Osteoblast (primary cell): ENCODE measurements around the gene KIAA1671. TPM values are rescaled to one million over a fixed set of nuclear protein-coding genes. Genes with fewer than 3 reads are reported as not detected.

Experiments
- DNase-seq: peaks from one replicate; pipeline ENCODE4 v3.0.0; 2011; ENCODE audit warnings: low spot score, mixed read lengths; ENCODE audit not compliant: insufficient read length; ENCODE audit errors: missing footprints
- H2AFZ ChIP-seq: 2 replicates; pipeline ENCODE4 v1.6.0; 2011; ENCODE audit warnings: mild to moderate bottlenecking, low read length
- H3K27ac ChIP-seq: 2 replicates; pipeline ENCODE4 v1.5.1; 2011; ENCODE audit warnings: mild to moderate bottlenecking, low read depth, low read length, moderate library complexity
- H3K27me3 ChIP-seq: 2 replicates; pipeline ENCODE4 v1.6.0; 2012; ENCODE audit warnings: mild to moderate bottlenecking, control low read depth, inconsistent platforms, low read length, moderate library complexity; ENCODE audit not compliant: insufficient read depth
- H3K36me3 ChIP-seq: 2 replicates; pipeline ENCODE4 v1.5.1; 2011; ENCODE audit warnings: mild to moderate bottlenecking, low read length, control low read depth, moderate library complexity; ENCODE audit not compliant: insufficient read depth
- H3K4me1 ChIP-seq: 2 replicates; pipeline ENCODE4 v1.5.1; 2011; ENCODE audit warnings: mild to moderate bottlenecking, low read length, control low read depth, moderate library complexity; ENCODE audit not compliant: insufficient read depth
- H3K4me2 ChIP-seq: 2 replicates; pipeline ENCODE4 v1.6.0; 2011; ENCODE audit warnings: mild to moderate bottlenecking, low read length; ENCODE audit not compliant: insufficient read depth
- H3K4me3 ChIP-seq: fragments of 200-600 bp; sonication (generic); 3 replicates; pipeline ENCODE4 v1.5.1; 2012; ENCODE audit warnings: mild to moderate bottlenecking, low read length, inconsistent platforms; ENCODE audit not compliant: insufficient read depth
- H3K79me2 ChIP-seq: 2 replicates; pipeline ENCODE4 v1.6.0; 2012; ENCODE audit warnings: mild to moderate bottlenecking, low read length, control low read depth, inconsistent platforms; ENCODE audit not compliant: insufficient read depth
- H3K9me3 ChIP-seq: 2 replicates; pipeline ENCODE4 v1.5.1; 2011; ENCODE audit warnings: low read depth, low read length, control low read depth
- H4K20me1 ChIP-seq: 2 replicates; pipeline ENCODE4 v1.6.0; 2012; ENCODE audit warnings: mild to moderate bottlenecking, low read length, control low read depth; ENCODE audit not compliant: insufficient read depth
- total RNA-seq: library from RNA; depleted of rRNA; stranded (reverse); fragments of >200 nt; gene quantifications from 2 replicates; pipeline ENCODE4 v1.2.3, GENCODE V29; 2012
- TF ChIP-seq, protein P1 (sequence below): IDR thresholded peaks from 2 replicates; pipeline ENCODE4 v1.5.1; 2011; ENCODE audit warnings: mild to moderate bottlenecking, low read depth, low read length, moderate library complexity; ENCODE audit errors: extremely low read depth

The KIAA1671 gene
- total RNA-seq, 1 donor, result 16.6 TPM

GRCh38 chr22:25013607-25014006 is 61.1 kb downstream of the KIAA1671 start:
- H3K36me3 ChIP-seq, result no peaks in the 10 kb centered on the region
- peaks cover 3% of the 10 kb centered on the region for H4K20me1 ChIP-seq
- peaks cover 6% of the 10 kb centered on the region for H3K4me1 ChIP-seq
- no peak overlapping the region for H3K4me2 ChIP-seq
- no peaks in the 10 kb centered on the region for H3K27me3 ChIP-seq
- H2AFZ ChIP-seq, result no peak overlapping the region
- H3K9me3 ChIP-seq, result no peaks in the 10 kb centered on the region
- TF ChIP-seq, protein P1, sequence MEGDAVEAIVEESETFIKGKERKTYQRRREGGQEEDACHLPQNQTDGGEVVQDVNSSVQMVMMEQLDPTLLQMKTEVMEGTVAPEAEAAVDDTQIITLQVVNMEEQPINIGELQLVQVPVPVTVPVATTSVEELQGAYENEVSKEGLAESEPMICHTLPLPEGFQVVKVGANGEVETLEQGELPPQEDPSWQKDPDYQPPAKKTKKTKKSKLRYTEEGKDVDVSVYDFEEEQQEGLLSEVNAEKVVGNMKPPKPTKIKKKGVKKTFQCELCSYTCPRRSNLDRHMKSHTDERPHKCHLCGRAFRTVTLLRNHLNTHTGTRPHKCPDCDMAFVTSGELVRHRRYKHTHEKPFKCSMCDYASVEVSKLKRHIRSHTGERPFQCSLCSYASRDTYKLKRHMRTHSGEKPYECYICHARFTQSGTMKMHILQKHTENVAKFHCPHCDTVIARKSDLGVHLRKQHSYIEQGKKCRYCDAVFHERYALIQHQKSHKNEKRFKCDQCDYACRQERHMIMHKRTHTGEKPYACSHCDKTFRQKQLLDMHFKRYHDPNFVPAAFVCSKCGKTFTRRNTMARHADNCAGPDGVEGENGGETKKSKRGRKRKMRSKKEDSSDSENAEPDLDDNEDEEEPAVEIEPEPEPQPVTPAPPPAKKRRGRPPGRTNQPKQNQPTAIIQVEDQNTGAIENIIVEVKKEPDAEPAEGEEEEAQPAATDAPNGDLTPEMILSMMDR, result no peak
- peaks cover 6% of the 10 kb centered on the region for H3K79me2 ChIP-seq
- peak overlapping the region; percentile 16 for H3K27ac ChIP-seq
- H3K4me3 ChIP-seq, result no peak overlapping the region
- DNase-seq, result peak; percentile 74

- Histone ChIP-seq H2AFZ (no peak overlapping the region), H3K4me2 (no peak overlapping the region), H3K79me2 (peaks cover 3% of the 10 kb centered on the region), H3K27ac (no peak overlapping the region), H4K20me1 (peaks cover 3% of the 10 kb centered on the region), H3K4me3 (no peak overlapping the region), H3K36me3 (no peaks in the 10 kb centered on the region), H3K9me3 (no peaks in the 10 kb centered on the region), H3K27me3 (no peaks in the 10 kb centered on the region), H3K4me1 (peaks cover 6% of the 10 kb centered on the region)
- DNase-seq, result peak; percentile 59
- TF ChIP-seq, protein P1, result no peak
Measured at GRCh38 chr22:25014896-25015755, 62.6 kb downstream of the KIAA1671 start.

GRCh38 chr22:25016311-25016710 is 63.8 kb downstream of the KIAA1671 start:
- no peak overlapping the region for H2AFZ ChIP-seq
- H4K20me1 ChIP-seq, result no peaks in the 10 kb centered on the region
- no peaks in the 10 kb centered on the region for H3K36me3 ChIP-seq
- peaks cover 3% of the 10 kb centered on the region for H3K79me2 ChIP-seq
- no peak overlapping the region for H3K4me2 ChIP-seq
- no peak for DNase-seq
- no peaks in the 10 kb centered on the region for H3K9me3 ChIP-seq
- peaks cover 6% of the 10 kb centered on the region for H3K4me1 ChIP-seq
- TF ChIP-seq, protein P1, result no peak
- H3K27ac ChIP-seq, result no peak overlapping the region
- H3K4me3 ChIP-seq, result no peak overlapping the region
- H3K27me3 ChIP-seq, result no peaks in the 10 kb centered on the region

DNA sequence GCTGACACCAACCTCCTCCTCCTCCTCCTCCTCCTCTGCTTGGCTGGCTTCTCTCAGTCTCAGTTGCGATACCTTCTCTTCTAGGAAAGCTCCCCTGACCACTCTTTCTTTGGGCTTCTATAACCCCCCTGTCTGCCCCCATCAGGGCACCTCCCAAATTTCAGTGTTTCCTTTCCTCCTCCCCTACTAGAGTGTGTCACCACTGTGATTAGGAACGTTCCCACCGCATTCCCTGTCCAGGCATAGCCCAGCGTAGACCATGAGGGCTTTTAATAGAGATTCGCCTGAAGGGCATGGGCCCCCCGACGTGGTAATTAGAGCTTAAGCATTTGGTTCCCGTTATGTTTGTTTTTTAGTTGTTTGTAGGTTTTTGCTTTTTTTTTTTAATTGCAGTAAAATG is 65.5 kb downstream of the KIAA1671 start:
- Histone ChIP-seq H4K20me1 (no peaks in the 10 kb centered on the region), H3K4me2 (no peak overlapping the region), H2AFZ (no peak overlapping the region), H3K27me3 (no peaks in the 10 kb centered on the region), H3K9me3 (no peaks in the 10 kb centered on the region), H3K36me3 (no peaks in the 10 kb centered on the region), H3K4me3 (no peak overlapping the region), H3K79me2 (no peaks in the 10 kb centered on the region), H3K27ac (no peak overlapping the region), H3K4me1 (peaks cover 6% of the 10 kb centered on the region)
- no peak for DNase-seq
- TF ChIP-seq, protein P1, result no peak
